ENCODE data around the gene APOBEC3A. TPM values are rescaled to one million over a fixed set of nuclear protein-coding genes. Genes with fewer than 3 reads are reported as not detected.

Gene APOBEC3A
- not detected in 2 replicates for total RNA-seq (2014; rRNA removed; shearing (Covaris generic))

- H3K27me3 ChIP-seq (ENCODE audit: control insufficient read depth, insufficient read depth, low read length): no peaks in the 10 kb centered on the region
- H3K4me3 ChIP-seq (ENCODE audit: insufficient read depth, low read depth, low read length): no peak within 1 kb of the TSS
- DNase-seq: no peak
- H3K36me3 ChIP-seq (replicated peaks; ENCODE audit: control insufficient read depth, insufficient read depth, low read length): no peaks in the 10 kb centered on the region
These were observed at the start of gene APOBEC3A for GRCh38 chr22:38957046-38957770. Gene APOBEC3A, plus strand, starts transcription at chr22:38957609. Its CDS starts 83 bp downstream, at chr22:38957692.

GRCh38 chr22:38907767-38908166 is 49.6 kb upstream of the APOBEC3A start:
- DNase-seq: no peak
- H3K4me3 ChIP-seq (ENCODE audit: insufficient read depth, low read depth, low read length): no peak overlapping the region
- H3K36me3 ChIP-seq (replicated peaks; ENCODE audit: control insufficient read depth, insufficient read depth, low read length): no peaks in the 10 kb centered on the region
- no peaks in the 10 kb centered on the region for H3K27me3 ChIP-seq (ENCODE audit: control insufficient read depth, insufficient read depth, low read length)

GRCh38 chr22:38911434-38911833 is 46.0 kb upstream of the APOBEC3A start:
- Histone ChIP-seq H3K36me3 (replicated peaks; ENCODE audit: control insufficient read depth, insufficient read depth, low read length) (no peaks in the 10 kb centered on the region), H3K4me3 (ENCODE audit: insufficient read depth, low read depth, low read length) (no peak overlapping the region), H3K27me3 (ENCODE audit: control insufficient read depth, insufficient read depth, low read length) (no peaks in the 10 kb centered on the region)
- no peak for DNase-seq

GRCh38 chr22:38919631-38920190 is 37.7 kb upstream of the APOBEC3A start:
- Histone ChIP-seq H3K27me3 (ENCODE audit: control insufficient read depth, insufficient read depth, low read length) (no peaks in the 10 kb centered on the region), H3K36me3 (replicated peaks; ENCODE audit: control insufficient read depth, insufficient read depth, low read length) (no peaks in the 10 kb centered on the region), H3K4me3 (ENCODE audit: insufficient read depth, low read depth, low read length) (no peak overlapping the region)
- DNase-seq: no peak

- DNase-seq: no peak
- H3K4me3 ChIP-seq (ENCODE audit: insufficient read depth, low read depth, low read length): no peak overlapping the region
- no peaks in the 10 kb centered on the region for H3K27me3 ChIP-seq (ENCODE audit: control insufficient read depth, insufficient read depth, low read length)
- H3K36me3 ChIP-seq (replicated peaks; ENCODE audit: control insufficient read depth, insufficient read depth, low read length): no peaks in the 10 kb centered on the region
These were observed 36.3 kb upstream of the APOBEC3A start for GRCh38 chr22:38921120-38921519.

GRCh38 chr22:38921806-38922205 is 35.6 kb upstream of the APOBEC3A start:
- no peak overlapping the region for H3K4me3 ChIP-seq (ENCODE audit: insufficient read depth, low read depth, low read length)
- no peak for DNase-seq
- no peaks in the 10 kb centered on the region for H3K36me3 ChIP-seq (replicated peaks; ENCODE audit: control insufficient read depth, insufficient read depth, low read length)
- no peaks in the 10 kb centered on the region for H3K27me3 ChIP-seq (ENCODE audit: control insufficient read depth, insufficient read depth, low read length)

- H3K27me3 ChIP-seq (ENCODE audit: control insufficient read depth, insufficient read depth, low read length): no peaks in the 10 kb centered on the region
- no peaks in the 10 kb centered on the region for H3K36me3 ChIP-seq (replicated peaks; ENCODE audit: control insufficient read depth, insufficient read depth, low read length)
- no peak overlapping the region for H3K4me3 ChIP-seq (ENCODE audit: insufficient read depth, low read depth, low read length)
- DNase-seq: peak; percentile 59
These were observed 33.7 kb upstream of the APOBEC3A start for GRCh38 chr22:38923463-38924346.

GRCh38 chr22:38924347-38924952 is 33.0 kb upstream of the APOBEC3A start:
- no peak for DNase-seq
- Histone ChIP-seq H3K27me3 (ENCODE audit: control insufficient read depth, insufficient read depth, low read length) (no peaks in the 10 kb centered on the region), H3K36me3 (replicated peaks; ENCODE audit: control insufficient read depth, insufficient read depth, low read length) (no peaks in the 10 kb centered on the region), H3K4me3 (ENCODE audit: insufficient read depth, low read depth, low read length) (no peak overlapping the region)

GRCh38 chr22:38925571-38926041 is 31.8 kb upstream of the APOBEC3A start:
- H3K4me3 ChIP-seq (ENCODE audit: insufficient read depth, low read depth, low read length): no peak overlapping the region
- no peak for DNase-seq
- no peaks in the 10 kb centered on the region for H3K27me3 ChIP-seq (ENCODE audit: control insufficient read depth, insufficient read depth, low read length)
- H3K36me3 ChIP-seq (replicated peaks; ENCODE audit: control insufficient read depth, insufficient read depth, low read length): no peaks in the 10 kb centered on the region

- no peaks in the 10 kb centered on the region for H3K36me3 ChIP-seq (replicated peaks; ENCODE audit: control insufficient read depth, insufficient read depth, low read length)
- no peaks in the 10 kb centered on the region for H3K27me3 ChIP-seq (ENCODE audit: control insufficient read depth, insufficient read depth, low read length)
- H3K4me3 ChIP-seq (ENCODE audit: insufficient read depth, low read depth, low read length): peak overlapping the region; percentile 6; the same call in 1 of the 2 replicates
- DNase-seq: peak; percentile 91
These were observed 30.2 kb upstream of the APOBEC3A start for GRCh38 chr22:38927033-38927781.

GRCh38 chr22:38930512-38930911 is 26.9 kb upstream of the APOBEC3A start:
- DNase-seq: no peak
- no peaks in the 10 kb centered on the region for H3K27me3 ChIP-seq (ENCODE audit: control insufficient read depth, insufficient read depth, low read length)
- no peak overlapping the region for H3K4me3 ChIP-seq (ENCODE audit: insufficient read depth, low read depth, low read length)

GRCh38 chr22:38935023-38935422 is 22.4 kb upstream of the APOBEC3A start:
- Histone ChIP-seq H3K4me3 (ENCODE audit: insufficient read depth, low read depth, low read length) (no peak overlapping the region), H3K36me3 (replicated peaks; ENCODE audit: control insufficient read depth, insufficient read depth, low read length) (no peaks in the 10 kb centered on the region), H3K27me3 (ENCODE audit: control insufficient read depth, insufficient read depth, low read length) (no peaks in the 10 kb centered on the region)
- no peak for DNase-seq

More at GRCh38 chr22:38930512-38930911, 26.9 kb upstream of the APOBEC3A start:
- no peaks in the 10 kb centered on the region for H3K36me3 ChIP-seq (replicated peaks; ENCODE audit: control insufficient read depth, insufficient read depth, low read length)

- no peaks in the 10 kb centered on the region for H3K27me3 ChIP-seq (ENCODE audit: control insufficient read depth, insufficient read depth, low read length)
- no peaks in the 10 kb centered on the region for H3K36me3 ChIP-seq (replicated peaks; ENCODE audit: control insufficient read depth, insufficient read depth, low read length)
- no peak overlapping the region for H3K4me3 ChIP-seq (ENCODE audit: insufficient read depth, low read depth, low read length)
- DNase-seq: no peak
These were observed 21.8 kb upstream of the APOBEC3A start for GRCh38 chr22:38935616-38936015.

GRCh38 chr22:38936562-38936961 is 20.8 kb upstream of the APOBEC3A start:
- Histone ChIP-seq H3K4me3 (ENCODE audit: insufficient read depth, low read depth, low read length) (no peak overlapping the region), H3K36me3 (replicated peaks; ENCODE audit: control insufficient read depth, insufficient read depth, low read length) (no peaks in the 10 kb centered on the region), H3K27me3 (ENCODE audit: control insufficient read depth, insufficient read depth, low read length) (no peaks in the 10 kb centered on the region)
- DNase-seq: no peak

Measured in H7 (cell line).